A673 (cell line): ENCODE measurements around the gene RC3H2. TPM values are rescaled to one million over a fixed set of nuclear protein-coding genes. Genes with fewer than 3 reads are reported as not detected.

Source experiments
- BruUV-seq: library from RNA; stranded (reverse); fragments of 400-500 nt; replicated peaks from 2 replicates; lab custom pipeline; 2021; lab: Mats Ljungman, UMichigan
- CTCF ChIA-PET: fragments of 300-600 bp; sonication (Branson Sonifier 250); formaldehyde crosslinking; loops from one replicate; lab custom pipeline; 2022; ENCODE audit warnings: antibody characterized with exemption; lab: Charles Lee
- POLR2A ChIA-PET: fragments of 300-600 bp; sonication (Branson Sonifier 250); formaldehyde crosslinking; loops from one replicate; lab custom pipeline; 2022; ENCODE audit warnings: antibody characterized with exemption; ENCODE audit not compliant: low non-redundant PET; lab: Charles Lee
- DNase-seq: peaks from one replicate; pipeline ENCODE4 v3.0.0-alpha.2; 2015; ENCODE audit warnings: low spot score
- H3K27ac ChIP-seq: fragments of 200-600 bp; sonication (generic); 2 replicates; pipeline ENCODE4 v1.5.1; 2016; ENCODE audit warnings: mixed run types, low read depth, mild to moderate bottlenecking, mixed read lengths, antibody characterized with exemption, low read length; ENCODE audit not compliant: poor library complexity, severe bottlenecking
- H3K27me3 ChIP-seq: fragments of 200-600 bp; sonication (generic); replicated peaks from 2 replicates; pipeline ENCODE4 v1.6.1; 2017; ENCODE audit warnings: mixed run types, low read depth, mild to moderate bottlenecking, mixed read lengths, antibody characterized with exemption, low read length; ENCODE audit not compliant: insufficient read depth, poor library complexity
- H3K36me3 ChIP-seq: fragments of 200-600 bp; sonication (generic); 2 replicates; pipeline ENCODE4 v1.6.1; 2016; ENCODE audit warnings: mixed run types, mild to moderate bottlenecking, mixed read lengths, antibody characterized with exemption, low read length; ENCODE audit not compliant: insufficient read depth, poor library complexity, severe bottlenecking
- H3K4me1 ChIP-seq: fragments of 200-600 bp; sonication (generic); 2 replicates; pipeline ENCODE4 v1.6.1; 2017; ENCODE audit warnings: mixed run types, mild to moderate bottlenecking, mixed read lengths, antibody characterized with exemption, low read length; ENCODE audit not compliant: insufficient read depth, poor library complexity, severe bottlenecking
- H3K4me3 ChIP-seq: fragments of 200-600 bp; sonication (generic); 2 replicates; pipeline ENCODE4 v1.5.1; 2016; ENCODE audit warnings: low read depth, mixed run types, mild to moderate bottlenecking, mixed read lengths, low read length; ENCODE audit not compliant: poor library complexity, severe bottlenecking
- H3K9me3 ChIP-seq: fragments of 200-600 bp; sonication (generic); 2 replicates; pipeline ENCODE4 v1.6.1; 2016; ENCODE audit warnings: mixed run types, low read depth, mild to moderate bottlenecking, mixed read lengths, antibody characterized with exemption, low read length; ENCODE audit not compliant: poor library complexity, severe bottlenecking
- CTCF ChIP-seq: fragments of 300-800, 200-600 bp; sonication (generic); conservative IDR thresholded peaks from 2 replicates; pipeline ENCODE4 v1.5.1; 2017; ENCODE audit warnings: low read depth, mild to moderate bottlenecking, antibody characterized with exemption, low read length, moderate library complexity, mixed read lengths
- EZH2 ChIP-seq: fragments of 200-600 bp; sonication (generic); IDR thresholded peaks from 2 replicates; pipeline ENCODE4 v1.6.1; 2017; ENCODE audit warnings: borderline replicate concordance, low read depth, mild to moderate bottlenecking, mixed read lengths, antibody characterized with exemption, low read length; ENCODE audit not compliant: poor library complexity, severe bottlenecking
- intact Hi-C: fragments of 100-400 bp; cut with micrococcal nuclease; formaldehyde crosslinking; loops from one replicate; pipeline ENCODE4 v1.10.0; 2022; ENCODE audit not compliant: unreplicated experiment
- total RNA-seq: library from RNA; stranded (reverse); gene quantifications from 2 replicates; pipeline ENCODE4 v1.2.3, GENCODE V29; 2021

Gene RC3H2
- total RNA-seq, 1 experiment from 2014 or later, result 71.1 TPM

DNA sequence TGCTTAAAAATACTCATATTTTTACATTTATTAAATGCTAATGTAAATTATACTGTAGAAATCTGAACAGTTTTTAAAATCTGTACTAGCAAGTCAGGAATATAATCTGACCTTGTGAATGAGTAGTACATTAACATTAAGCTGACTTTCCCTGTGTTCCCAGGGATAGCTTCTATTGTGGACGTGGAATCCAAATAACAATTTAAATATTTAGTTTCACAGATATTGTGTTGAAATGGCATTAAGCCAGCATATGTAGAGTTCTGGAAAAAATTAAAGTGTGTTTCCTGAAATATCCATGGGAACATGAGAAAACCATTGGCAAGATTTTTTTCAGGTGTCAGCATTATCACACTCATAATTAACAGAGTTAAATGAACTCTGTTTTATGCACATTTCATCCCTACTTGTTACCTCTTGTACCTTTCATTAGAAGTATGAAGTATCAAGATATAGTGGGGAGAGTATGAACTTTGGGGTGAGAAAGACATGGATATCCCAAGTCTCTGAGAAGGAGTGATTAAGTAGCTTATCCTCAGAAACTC is 41.4 kb upstream of the RC3H2 start:
- H3K4me1 ChIP-seq, result peaks cover 40% of the 10 kb centered on the region
- CTCF ChIA-PET, result no interaction called here
- no TSS peak for BruUV-seq

GRCh38 chr9:122944960-122945888 is 40.1 kb upstream of the RC3H2 start:
- H3K4me1 ChIP-seq, result peaks cover 40% of the 10 kb centered on the region
- TF ChIP-seq EZH2, result no peak
- TF ChIP-seq CTCF, result no peak
- POLR2A ChIA-PET, result no interaction called here
- H3K36me3 ChIP-seq, result peaks cover 4% of the 10 kb centered on the region
- no peaks in the 10 kb centered on the region for H3K27me3 ChIP-seq
- CTCF ChIA-PET, result no interaction called here
- DNase-seq, result no peak
- intact Hi-C loops, result no loop called here
- H3K27ac ChIP-seq, result peak overlapping the region; percentile 68
- BruUV-seq, result no TSS peak
- H3K4me3 ChIP-seq, result peak overlapping the region; percentile 10
- H3K9me3 ChIP-seq, result no peaks in the 10 kb centered on the region

More for the DNA sequence above, 41.4 kb upstream of the RC3H2 start:
- H3K36me3 ChIP-seq, result peaks cover 4% of the 10 kb centered on the region
- TF ChIP-seq CTCF, result no peak
- TF ChIP-seq EZH2, result no peak
- POLR2A ChIA-PET, result no interaction called here
- H3K27ac ChIP-seq, result peak overlapping the region; percentile 68
- intact Hi-C loops, result no loop called here
- H3K9me3 ChIP-seq, result no peaks in the 10 kb centered on the region
- no peak overlapping the region for H3K4me3 ChIP-seq
- no peak for DNase-seq
- no peaks in the 10 kb centered on the region for H3K27me3 ChIP-seq

DNA sequence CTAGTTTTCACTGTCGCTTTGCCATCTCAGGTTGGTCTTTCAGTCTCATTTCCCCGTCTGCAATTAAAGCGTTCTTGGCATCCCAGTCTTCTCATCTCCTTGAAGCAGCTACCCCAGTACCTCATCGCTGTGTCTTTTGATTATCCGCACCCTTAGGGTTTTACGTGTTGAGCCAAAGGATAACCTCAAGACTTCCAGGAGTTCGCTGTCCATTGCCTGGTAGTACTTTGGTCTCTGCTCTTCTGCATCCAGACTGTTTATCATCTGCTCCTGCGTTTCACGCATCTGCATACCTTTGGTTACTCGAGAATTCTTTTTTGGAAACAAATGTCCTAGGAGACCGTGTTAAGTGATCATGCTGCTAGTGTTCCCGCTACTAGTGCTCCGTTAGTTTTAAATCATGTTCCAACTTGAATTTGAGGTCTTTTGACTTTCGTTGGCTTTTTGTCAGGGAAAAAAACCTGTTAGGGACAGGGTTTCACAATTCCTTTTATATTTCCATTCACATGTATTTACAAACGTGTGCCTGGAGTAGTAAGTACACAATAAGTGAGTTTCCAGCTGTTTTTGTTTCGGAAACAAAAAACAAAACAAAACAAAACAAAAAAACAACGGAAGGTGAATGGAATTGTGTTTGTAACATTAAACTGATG is 36.5 kb upstream of the RC3H2 start:
- H3K9me3 ChIP-seq, result no peaks in the 10 kb centered on the region
- intact Hi-C loops, result no loop called here
- ChIA-PET POLR2A (no interaction called here), CTCF (no interaction called here)
- peak overlapping the region; percentile 84 for H3K27ac ChIP-seq
- TF ChIP-seq EZH2 (no peak), CTCF (no peak)
- peaks cover 24% of the 10 kb centered on the region for H3K36me3 ChIP-seq
- H3K27me3 ChIP-seq, result no peaks in the 10 kb centered on the region
- TSS peak; percentile 63 for BruUV-seq
- no peak for DNase-seq
- H3K4me1 ChIP-seq, result peaks cover 20% of the 10 kb centered on the region
- peak overlapping the region; percentile 90 for H3K4me3 ChIP-seq
